Adipocyte (in vitro differentiated cells): ENCODE data around the gene LRRTM3.

ENCODE experiments used
- DNase-seq: peaks from one replicate; pipeline ENCODE4 v3.0.0-alpha.2; 2015; ENCODE audit warnings: low read depth
- H3K27me3 ChIP-seq: replicated peaks from 2 replicates; pipeline ENCODE4 v1.7.0; 2013; ENCODE audit warnings: mild to moderate bottlenecking, low read length, moderate library complexity; ENCODE audit not compliant: control insufficient read depth, insufficient read depth
- H3K36me3 ChIP-seq: 2 replicates; pipeline ENCODE4 v1.7.0; 2013; ENCODE audit warnings: low read length, mild to moderate bottlenecking, moderate library complexity; ENCODE audit not compliant: control insufficient read depth, insufficient read depth, severe bottlenecking
- H3K4me1 ChIP-seq: 2 replicates; pipeline ENCODE4 v1.7.0; 2013; ENCODE audit warnings: mild to moderate bottlenecking, low read length, moderate library complexity; ENCODE audit not compliant: control insufficient read depth, insufficient read depth
- H3K4me3 ChIP-seq: 2 replicates; pipeline ENCODE4 v1.7.0; 2013; ENCODE audit warnings: mild to moderate bottlenecking, low read length, moderate library complexity
- H3K9ac ChIP-seq: 2 replicates; pipeline ENCODE4 v1.7.0; 2013; ENCODE audit warnings: mild to moderate bottlenecking, low read length, moderate library complexity
- H3K9me3 ChIP-seq: 2 replicates; pipeline ENCODE4 v1.7.0; 2013; ENCODE audit warnings: mild to moderate bottlenecking, low read length, moderate library complexity; ENCODE audit not compliant: control insufficient read depth

LRRTM3 gene

GRCh38 chr10:67086327-67087134 is 160.7 kb downstream of the LRRTM3 start:
- DNase-seq: peak; percentile 36
- H3K9me3 ChIP-seq: no peaks in the 10 kb centered on the region
- no peaks in the 10 kb centered on the region for H3K36me3 ChIP-seq
- no peak overlapping the region for H3K4me3 ChIP-seq
- no peaks in the 10 kb centered on the region for H3K27me3 ChIP-seq
- no peaks in the 10 kb centered on the region for H3K4me1 ChIP-seq
- no peak overlapping the region for H3K9ac ChIP-seq

GRCh38 chr10:67087135-67087425 is 161.2 kb downstream of the LRRTM3 start:
- H3K9me3 ChIP-seq: no peaks in the 10 kb centered on the region
- H3K27me3 ChIP-seq: no peaks in the 10 kb centered on the region
- H3K4me1 ChIP-seq: no peaks in the 10 kb centered on the region
- H3K36me3 ChIP-seq: no peaks in the 10 kb centered on the region
- DNase-seq: no peak
- no peak overlapping the region for H3K9ac ChIP-seq
- H3K4me3 ChIP-seq: no peak overlapping the region

- Histone ChIP-seq H3K9ac (no peak overlapping the region), H3K27me3 (no peaks in the 10 kb centered on the region), H3K4me1 (no peaks in the 10 kb centered on the region), H3K9me3 (no peaks in the 10 kb centered on the region), H3K36me3 (no peaks in the 10 kb centered on the region), H3K4me3 (no peak overlapping the region)
- no peak for DNase-seq
Observed at GRCh38 chr10:67088036-67088435, 162.2 kb downstream of the LRRTM3 start.

GRCh38 chr10:67095531-67095930 is 169.7 kb downstream of the LRRTM3 start:
- no peak for DNase-seq
- no peaks in the 10 kb centered on the region for H3K4me1 ChIP-seq
- no peaks in the 10 kb centered on the region for H3K9me3 ChIP-seq
- no peaks in the 10 kb centered on the region for H3K27me3 ChIP-seq
- H3K36me3 ChIP-seq: no peaks in the 10 kb centered on the region
- H3K4me3 ChIP-seq: no peak overlapping the region
- no peak overlapping the region for H3K9ac ChIP-seq

GRCh38 chr10:67098461-67098860 is 172.6 kb downstream of the LRRTM3 start:
- Histone ChIP-seq H3K9ac (no peak overlapping the region), H3K27me3 (no peaks in the 10 kb centered on the region), H3K9me3 (no peaks in the 10 kb centered on the region), H3K4me1 (no peaks in the 10 kb centered on the region), H3K36me3 (no peaks in the 10 kb centered on the region), H3K4me3 (no peak overlapping the region)
- DNase-seq: peak; percentile 31

GRCh38 chr10:67100951-67101350 is 175.1 kb downstream of the LRRTM3 start:
- Histone ChIP-seq H3K9me3 (no peaks in the 10 kb centered on the region), H3K36me3 (no peaks in the 10 kb centered on the region), H3K27me3 (no peaks in the 10 kb centered on the region), H3K4me1 (no peaks in the 10 kb centered on the region), H3K9ac (no peak overlapping the region), H3K4me3 (no peak overlapping the region)
- DNase-seq: no peak

- Histone ChIP-seq H3K4me1 (no peaks in the 10 kb centered on the region), H3K36me3 (no peaks in the 10 kb centered on the region), H3K9ac (no peak overlapping the region), H3K4me3 (no peak overlapping the region), H3K27me3 (no peaks in the 10 kb centered on the region), H3K9me3 (no peaks in the 10 kb centered on the region)
- DNase-seq: no peak
Observed at GRCh38 chr10:67107670-67108069, 181.8 kb downstream of the LRRTM3 start.

GRCh38 chr10:67110286-67110685 is 184.4 kb downstream of the LRRTM3 start:
- DNase-seq: no peak
- Histone ChIP-seq H3K9me3 (no peaks in the 10 kb centered on the region), H3K4me3 (no peak overlapping the region), H3K27me3 (no peaks in the 10 kb centered on the region), H3K9ac (no peak overlapping the region), H3K4me1 (no peaks in the 10 kb centered on the region), H3K36me3 (no peaks in the 10 kb centered on the region)

- Histone ChIP-seq H3K36me3 (no peaks in the 10 kb centered on the region), H3K27me3 (no peaks in the 10 kb centered on the region), H3K9me3 (no peaks in the 10 kb centered on the region), H3K4me3 (no peak overlapping the region), H3K4me1 (peaks cover 4% of the 10 kb centered on the region), H3K9ac (no peak overlapping the region)
- no peak for DNase-seq
Observed at GRCh38 chr10:67112765-67113164, 186.9 kb downstream of the LRRTM3 start.

GRCh38 chr10:67114945-67115344 is 189.1 kb downstream of the LRRTM3 start:
- no peak for DNase-seq
- no peaks in the 10 kb centered on the region for H3K27me3 ChIP-seq
- no peak overlapping the region for H3K9ac ChIP-seq
- H3K4me1 ChIP-seq: peaks cover 4% of the 10 kb centered on the region
- H3K4me3 ChIP-seq: no peak overlapping the region
- no peaks in the 10 kb centered on the region for H3K9me3 ChIP-seq
- H3K36me3 ChIP-seq: no peaks in the 10 kb centered on the region

- Histone ChIP-seq H3K9me3 (no peaks in the 10 kb centered on the region), H3K36me3 (no peaks in the 10 kb centered on the region), H3K4me3 (no peak overlapping the region), H3K4me1 (peaks cover 4% of the 10 kb centered on the region), H3K9ac (no peak overlapping the region), H3K27me3 (no peaks in the 10 kb centered on the region)
- DNase-seq: peak; percentile 54
Observed at GRCh38 chr10:67115972-67116371, 190.1 kb downstream of the LRRTM3 start.

GRCh38 chr10:67119651-67120050 is 193.8 kb downstream of the LRRTM3 start:
- H3K9me3 ChIP-seq: no peaks in the 10 kb centered on the region
- no peak overlapping the region for H3K9ac ChIP-seq
- peak; percentile 59 for DNase-seq
- H3K4me1 ChIP-seq: peaks cover 4% of the 10 kb centered on the region
- no peaks in the 10 kb centered on the region for H3K27me3 ChIP-seq
- no peak overlapping the region for H3K4me3 ChIP-seq
- H3K36me3 ChIP-seq: no peaks in the 10 kb centered on the region
